NCI-H748 treated with DMSO at 0.1 percent for 48 hours (cell line): Measurements from ENCODE around the gene CAPG.
"Not testable (repeated sequence)": the region's sequence is repeated elsewhere in the genome, so short reads cannot be mapped to it uniquely, and the experiment has no call there.

ENCODE experiments used
- DNase-seq: peaks from one replicate; lab custom pipeline; 2025; lab: John Stamatoyannopoulos, UW

The CAPG gene

GRCh38 chr2:85396531-85397470 is 13.4 kb downstream of the CAPG start:
- DNase-seq, result no peak

- no peak for DNase-seq
These were observed 14.2 kb downstream of the CAPG start for GRCh38 chr2:85395912-85396475.

- no peak for DNase-seq
These were observed 15.2 kb downstream of the CAPG start for GRCh38 chr2:85394976-85395375.

GRCh38 chr2:85394261-85394681 is 15.9 kb downstream of the CAPG start:
- DNase-seq, result no peak

- DNase-seq, result no peak
These were observed 16.3 kb downstream of the CAPG start for GRCh38 chr2:85393836-85394235.

GRCh38 chr2:85390941-85391669 is 19.1 kb downstream of the CAPG start:
- DNase-seq, result no peak

GRCh38 chr2:85388878-85389538 is 21.2 kb downstream of the CAPG start:
- no peak for DNase-seq

- no peak for DNase-seq
These were observed 22.4 kb downstream of the CAPG start for GRCh38 chr2:85387754-85388153.

GRCh38 chr2:85385746-85386145 is 24.4 kb downstream of the CAPG start:
- no peak for DNase-seq

- no peak for DNase-seq
These were observed 26.3 kb downstream of the CAPG start for GRCh38 chr2:85383850-85384249.

- not testable (repeated sequence) for DNase-seq
These were observed 27.0 kb downstream of the CAPG start for GRCh38 chr2:85383151-85383550.

- DNase-seq, result no peak
These were observed 30.1 kb downstream of the CAPG start for GRCh38 chr2:85380048-85380447.

- DNase-seq, result no peak
These were observed 31.9 kb downstream of the CAPG start for GRCh38 chr2:85378257-85378656.

GRCh38 chr2:85377083-85377482 is 33.1 kb downstream of the CAPG start:
- no peak for DNase-seq

GRCh38 chr2:85376291-85377065 is 33.7 kb downstream of the CAPG start:
- no peak for DNase-seq

GRCh38 chr2:85371045-85371444 is 39.1 kb downstream of the CAPG start:
- DNase-seq, result no peak

- no peak for DNase-seq
These were observed 40.7 kb downstream of the CAPG start for GRCh38 chr2:85369500-85369899.

GRCh38 chr2:85368921-85369320 is 41.2 kb downstream of the CAPG start:
- no peak for DNase-seq

- no peak for DNase-seq
These were observed 43.0 kb downstream of the CAPG start for GRCh38 chr2:85367180-85367579.

- DNase-seq, result not testable (repeated sequence)
These were observed 47.3 kb downstream of the CAPG start for GRCh38 chr2:85362653-85363387.

GRCh38 chr2:85357736-85358135 is 52.4 kb downstream of the CAPG start:
- DNase-seq, result no peak
